Activated CD4-positive, alpha-beta T cell treated with anti-CD3 and anti-CD28 coated beads, Interleukin-2, amount 10 ng/mL, durations not matched to agents 24 days and 14 days (primary cell): ENCODE measurements around the gene DYNC1LI1. TPM values are rescaled to one million over a fixed set of nuclear protein-coding genes. Genes with fewer than 3 reads are reported as not detected.
A peak's percentile ranks its signal among the peaks of the same experiment; 100 is the strongest.
"Not testable (repeated sequence)": the region's sequence is repeated elsewhere in the genome, so short reads cannot be mapped to it uniquely, and the experiment has no call there.

Experiments used
- DNase-seq: peaks from one replicate; pipeline ENCODE4 v3.0.0; 2022
- H3K27ac Mint-ChIP-seq: one replicate; pipeline ENCODE4 v1.8.0; 2022; ENCODE audit warnings: mild to moderate bottlenecking, mixed read lengths
- H3K27me3 Mint-ChIP-seq: one replicate; pipeline ENCODE4 v1.8.0; 2022; ENCODE audit warnings: mixed read lengths
- H3K36me3 Mint-ChIP-seq: one replicate; pipeline ENCODE4 v1.8.0; 2022; ENCODE audit warnings: low read depth, mild to moderate bottlenecking, mixed read lengths
- H3K4me1 Mint-ChIP-seq: one replicate; pipeline ENCODE4 v1.8.0; 2021; ENCODE audit warnings: mixed read lengths
- H3K4me3 Mint-ChIP-seq: one replicate; pipeline ENCODE4 v1.8.0; 2022; ENCODE audit warnings: mild to moderate bottlenecking, moderate library complexity, mixed read lengths
- H3K9me3 Mint-ChIP-seq: one replicate; pipeline ENCODE4 v1.8.0; 2021; ENCODE audit warnings: mixed read lengths
- intact Hi-C: fragments of 100-400 bp; cut with micrococcal nuclease; formaldehyde crosslinking; loops from one replicate; pipeline ENCODE4 v1.15.1; 2023
- total RNA-seq: library from RNA; stranded (reverse); gene quantifications from 2 replicates; pipeline ENCODE4 v1.2.3, GENCODE V29; 2022

Gene DYNC1LI1
- total RNA-seq, 1 donor from 2014 or later: 35.4 TPM

GRCh38 chr3:32542807-32543206 is 27.9 kb downstream of the DYNC1LI1 start:
- peaks cover 4% of the 10 kb centered on the region for H3K4me1 Mint-ChIP-seq
- H3K27ac Mint-ChIP-seq: no peak overlapping the region
- DNase-seq: no peak
- intact Hi-C loops: no loop called here
- peaks cover 12% of the 10 kb centered on the region for H3K36me3 Mint-ChIP-seq
- H3K4me3 Mint-ChIP-seq: no peak overlapping the region
- H3K27me3 Mint-ChIP-seq: no peaks in the 10 kb centered on the region
- no peaks in the 10 kb centered on the region for H3K9me3 Mint-ChIP-seq

GRCh38 chr3:32540899-32541298 is 29.8 kb downstream of the DYNC1LI1 start:
- Mint-ChIP-seq H3K27me3 (no peaks in the 10 kb centered on the region), H3K4me3 (no peak overlapping the region), H3K4me1 (peaks cover 4% of the 10 kb centered on the region), H3K27ac (no peak overlapping the region), H3K9me3 (no peaks in the 10 kb centered on the region), H3K36me3 (peaks cover 15% of the 10 kb centered on the region)
- DNase-seq: no peak
- intact Hi-C loops: no loop called here

- H3K9me3 Mint-ChIP-seq: no peaks in the 10 kb centered on the region
- H3K27ac Mint-ChIP-seq: no peak overlapping the region
- no peaks in the 10 kb centered on the region for H3K27me3 Mint-ChIP-seq
- no peak overlapping the region for H3K4me3 Mint-ChIP-seq
- peaks cover 41% of the 10 kb centered on the region for H3K36me3 Mint-ChIP-seq
- H3K4me1 Mint-ChIP-seq: peaks cover 8% of the 10 kb centered on the region
- intact Hi-C loops: loop anchor here (5.0 kb wide), 1 partner anchor 40 kb away; the partner anchor contains the start of gene DYNC1LI1
- no peak for DNase-seq
Measured at GRCh38 chr3:32532434-32532833, 38.2 kb downstream of the DYNC1LI1 start.

DNA sequence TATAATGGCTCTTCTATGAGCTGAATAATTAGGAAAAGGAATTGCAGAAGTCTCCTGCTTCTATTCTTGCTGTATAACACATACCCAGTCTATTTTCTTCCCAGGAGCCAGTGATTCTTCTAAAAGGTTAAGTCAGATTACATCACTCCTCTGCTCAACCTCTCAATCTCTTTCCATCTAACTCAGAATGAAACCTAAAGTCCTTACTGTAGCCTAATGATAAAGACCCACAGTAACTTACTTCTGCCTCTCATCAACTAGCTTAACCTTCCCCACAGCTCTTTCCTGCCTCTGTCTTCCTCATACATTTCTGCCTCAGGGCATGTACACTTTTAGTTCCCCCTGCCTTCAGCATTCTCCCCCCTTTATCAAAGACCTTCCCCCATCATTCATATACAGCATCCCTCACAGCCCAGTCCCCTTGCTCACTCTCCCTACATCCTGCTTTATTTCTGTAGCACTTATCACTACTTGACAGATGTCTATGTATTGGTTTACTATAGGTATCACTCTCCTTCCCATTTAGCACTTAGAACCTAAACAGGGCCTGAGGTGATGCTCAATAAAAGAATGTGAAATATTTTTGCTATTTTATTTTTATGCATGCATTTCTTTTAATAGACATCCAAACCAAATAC is 39.5 kb downstream of the DYNC1LI1 start:
- Mint-ChIP-seq H3K9me3 (no peaks in the 10 kb centered on the region), H3K27ac (peak overlapping the region; percentile 52)

GRCh38 chr3:32525720-32526119 is 44.9 kb downstream of the DYNC1LI1 start:
- no peak overlapping the region for H3K27ac Mint-ChIP-seq
- DNase-seq: no peak
- peaks cover 38% of the 10 kb centered on the region for H3K36me3 Mint-ChIP-seq
- no peak overlapping the region for H3K4me3 Mint-ChIP-seq
- intact Hi-C loops: no loop called here
- H3K4me1 Mint-ChIP-seq: peaks cover 2% of the 10 kb centered on the region
- no peaks in the 10 kb centered on the region for H3K27me3 Mint-ChIP-seq
- H3K9me3 Mint-ChIP-seq: no peaks in the 10 kb centered on the region

More for the DNA sequence above, 39.5 kb downstream of the DYNC1LI1 start:
- H3K4me3 Mint-ChIP-seq: no peak overlapping the region
- H3K4me1 Mint-ChIP-seq: peaks cover 8% of the 10 kb centered on the region
- intact Hi-C loops: loop anchor here (5.0 kb wide), 1 partner anchor 41 kb away; the partner anchor contains the start of gene DYNC1LI1
- H3K36me3 Mint-ChIP-seq: peaks cover 45% of the 10 kb centered on the region
- no peaks in the 10 kb centered on the region for H3K27me3 Mint-ChIP-seq
- DNase-seq: no peak

GRCh38 chr3:32522682-32523081 is 48.0 kb downstream of the DYNC1LI1 start:
- no peaks in the 10 kb centered on the region for H3K27me3 Mint-ChIP-seq
- DNase-seq: no peak
- intact Hi-C loops: no loop called here
- no peaks in the 10 kb centered on the region for H3K4me1 Mint-ChIP-seq
- H3K4me3 Mint-ChIP-seq: no peak overlapping the region
- peaks cover 27% of the 10 kb centered on the region for H3K36me3 Mint-ChIP-seq
- H3K9me3 Mint-ChIP-seq: no peaks in the 10 kb centered on the region
- H3K27ac Mint-ChIP-seq: no peak overlapping the region

GRCh38 chr3:32518921-32519320 is 51.7 kb downstream of the DYNC1LI1 start:
- H3K4me1 Mint-ChIP-seq, H3K27ac Mint-ChIP-seq, H3K9me3 Mint-ChIP-seq, H3K4me3 Mint-ChIP-seq, DNase-seq, intact Hi-C loops, H3K27me3 Mint-ChIP-seq: not testable (repeated sequence)
- peaks cover 13% of the 10 kb centered on the region for H3K36me3 Mint-ChIP-seq

DNA sequence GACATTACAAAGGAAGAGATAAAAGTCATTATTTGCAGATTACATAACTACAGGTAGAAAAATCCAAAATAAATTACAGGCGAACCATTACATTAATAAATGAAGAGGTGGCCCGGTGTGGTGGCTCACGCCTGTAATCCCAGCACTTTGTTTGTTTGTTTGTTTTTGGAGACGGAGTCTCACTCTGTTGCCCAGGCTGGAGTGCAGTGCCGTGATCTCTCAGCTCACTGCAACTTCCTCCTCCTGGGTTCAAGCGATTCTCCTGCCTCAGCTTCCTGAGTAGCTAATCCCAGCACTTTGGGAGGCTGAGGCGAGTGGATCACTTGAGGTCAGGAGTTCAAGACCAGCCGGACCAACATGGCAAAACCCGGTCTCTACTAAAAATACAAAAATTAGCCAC is 53.9 kb downstream of the DYNC1LI1 start:
- H3K4me1 Mint-ChIP-seq, DNase-seq, H3K9me3 Mint-ChIP-seq, intact Hi-C loops, H3K36me3 Mint-ChIP-seq, H3K27me3 Mint-ChIP-seq, H3K27ac Mint-ChIP-seq, H3K4me3 Mint-ChIP-seq: not testable (repeated sequence)

GRCh38 chr3:32511005-32511404 is 59.7 kb downstream of the DYNC1LI1 start:
- intact Hi-C loops: loop anchor here (5.0 kb wide), 1 partner anchor 271 kb away; no protein-coding TSS in a partner anchor
- Mint-ChIP-seq H3K36me3 (no peaks in the 10 kb centered on the region), H3K27me3 (peaks cover under 1% of the 10 kb centered on the region), H3K27ac (no peak overlapping the region), H3K4me1 (peaks cover 2% of the 10 kb centered on the region), H3K4me3 (no peak overlapping the region), H3K9me3 (no peaks in the 10 kb centered on the region)
- DNase-seq: no peak

- H3K27ac Mint-ChIP-seq: no peak overlapping the region
- intact Hi-C loops: loop anchor here (1.0 to 5.0 kb wide), 3 partner anchors 155 to 424 kb away; no protein-coding TSS in a partner anchor
- H3K4me3 Mint-ChIP-seq: no peak overlapping the region
- peaks cover 2% of the 10 kb centered on the region for H3K4me1 Mint-ChIP-seq
- DNase-seq: peak; percentile 91
- H3K27me3 Mint-ChIP-seq: peaks cover 2% of the 10 kb centered on the region
- no peaks in the 10 kb centered on the region for H3K36me3 Mint-ChIP-seq
- H3K9me3 Mint-ChIP-seq: no peaks in the 10 kb centered on the region
Measured at GRCh38 chr3:32510075-32510724, 60.5 kb downstream of the DYNC1LI1 start.

DNA sequence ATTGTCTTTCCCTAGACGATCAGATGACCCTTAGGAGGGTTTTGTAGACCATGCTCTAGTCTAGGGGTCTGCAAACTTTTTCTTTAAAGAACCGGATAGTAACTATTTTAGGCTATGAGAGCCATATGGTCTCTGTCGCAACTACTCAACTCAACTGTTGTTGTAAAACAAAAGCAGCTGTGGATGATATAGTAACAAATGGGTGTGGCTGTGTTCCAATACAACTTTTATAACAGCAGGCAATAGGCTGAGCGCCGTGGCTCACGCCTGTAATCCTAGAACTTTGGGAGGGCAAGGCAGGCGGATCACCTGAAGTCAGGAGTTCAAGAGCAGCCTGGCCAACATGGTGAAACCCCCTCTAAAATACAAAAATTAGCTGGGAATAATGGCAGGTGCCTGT is 61.9 kb downstream of the DYNC1LI1 start:
- intact Hi-C loops: no loop called here

GRCh38 chr3:32506466-32506865 is 64.2 kb downstream of the DYNC1LI1 start:
- Mint-ChIP-seq H3K4me3 (no peak overlapping the region), H3K4me1 (peaks cover 10% of the 10 kb centered on the region), H3K9me3 (no peaks in the 10 kb centered on the region), H3K27ac (no peak overlapping the region), H3K36me3 (no peaks in the 10 kb centered on the region), H3K27me3 (peaks cover 2% of the 10 kb centered on the region)
- no peak for DNase-seq
- intact Hi-C loops: no loop called here

More for the DNA sequence above, 61.9 kb downstream of the DYNC1LI1 start:
- no peak overlapping the region for H3K27ac Mint-ChIP-seq
- no peak overlapping the region for H3K4me3 Mint-ChIP-seq
- H3K4me1 Mint-ChIP-seq: peaks cover 3% of the 10 kb centered on the region
- peaks cover 2% of the 10 kb centered on the region for H3K27me3 Mint-ChIP-seq
- H3K9me3 Mint-ChIP-seq: no peaks in the 10 kb centered on the region
- H3K36me3 Mint-ChIP-seq: no peaks in the 10 kb centered on the region
- DNase-seq: no peak

DNA sequence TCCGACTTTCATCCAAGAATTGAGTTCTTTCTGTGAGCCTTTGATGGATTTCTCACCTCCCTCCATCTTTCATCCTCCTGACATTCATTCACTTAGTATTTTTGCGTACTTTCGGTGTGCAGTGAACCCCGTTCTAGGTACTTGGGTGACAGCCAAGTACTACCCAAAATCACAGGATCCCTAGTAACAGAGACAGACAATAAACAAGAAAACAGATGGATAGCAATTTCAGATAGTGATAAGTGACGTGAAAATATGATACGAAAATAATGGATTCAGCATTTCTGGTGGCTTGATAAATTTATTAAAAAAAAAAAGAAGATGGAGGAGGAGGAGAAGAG is 67.7 kb downstream of the DYNC1LI1 start:
- H3K27ac Mint-ChIP-seq: peak overlapping the region; percentile 86
- H3K4me3 Mint-ChIP-seq: peak overlapping the region; percentile 90
- H3K36me3 Mint-ChIP-seq: peaks cover 7% of the 10 kb centered on the region
- peaks cover 28% of the 10 kb centered on the region for H3K4me1 Mint-ChIP-seq
- intact Hi-C loops: loop anchor here (1.0 to 5.0 kb wide), 5 partner anchors 10 to 594 kb away; partner anchors contain the start of genes CNOT10, DYNC1LI1, GLB1 and TMPPE
- DNase-seq: no peak
- H3K27me3 Mint-ChIP-seq: peaks cover 2% of the 10 kb centered on the region
- no peaks in the 10 kb centered on the region for H3K9me3 Mint-ChIP-seq
